Upper lobe of left lung (tissue), 4 donors: ENCODE data around the gene PIK3R6.

Experiments used
- CTCF ChIP-seq, 6 experiments: fragments of 450-650 bp in 4 of 6; fragments of 200-600 bp in 2 of 6; sonication (generic) in 2 of 6; IDR thresholded peaks; one replicate each; pipeline ENCODE4 v1.5.1; 2016 to 2019; ENCODE audit warnings: antibody characterized with exemption in 6 of 6
- POLR2A ChIP-seq, 4 donors: fragments of 450-650 bp; IDR thresholded peaks; one replicate each; pipeline ENCODE4 v1.5.1; 2016 to 2017; ENCODE audit warnings: antibody characterized with exemption in 4 of 4, mild to moderate bottlenecking in 2 of 4
- POLR2AphosphoS5 ChIP-seq, 2 donors: sonication (generic); formaldehyde crosslinking; IDR thresholded peaks; one replicate each; pipeline ENCODE4 v1.5.1; 2017; ENCODE audit warnings: antibody characterized with exemption in 2 of 2

GRCh38 chr17:8836821-8837562 lies 30.5 kb downstream of the PIK3R6 start:
- TF ChIP-seq POLR2AphosphoS5 (IDR thresholded peaks at IDR 0.05) = no peak
- no peak for TF ChIP-seq CTCF (IDR thresholded peaks at IDR 0.05)
- no peak for TF ChIP-seq POLR2A (IDR thresholded peaks at IDR 0.05)
